GM23248 (cell line): Measurements from ENCODE around the gene NEK10.

Experiments used
- EZH2 ChIP-seq: fragments of 200-600 bp; sonication (generic); IDR thresholded peaks from 2 replicates; pipeline ENCODE4 v1.6.1; 2018; ENCODE audit warnings: antibody characterized with exemption, mild to moderate bottlenecking; ENCODE audit not compliant: insufficient read depth, poor library complexity, severe bottlenecking
- EZH2phosphoT487 ChIP-seq: fragments of 200-600 bp; sonication (generic); IDR thresholded peaks from 2 replicates; pipeline ENCODE4 v1.6.1; 2018; ENCODE audit warnings: antibody characterized with exemption, moderate library complexity, mild to moderate bottlenecking, low read depth; ENCODE audit not compliant: insufficient read depth

GRCh38 chr3:27216955-27217552, 152.1 kb downstream of the NEK10 start:
- TF ChIP-seq EZH2: no peak
- TF ChIP-seq EZH2phosphoT487: no peak
